ENCODE results near the gene GPR17.

Gene GPR17

GRCh38 chr2:127634066-127634617 is 11.8 kb upstream of the GPR17 start:
- DNase-seq (ENCODE audit: low spot score) = no peak
- in situ Hi-C loops (cut with MboI; ENCODE audit: low sequenced_read_pairs, unreplicated experiment) = no loop called here
- no peak for TF ChIP-seq CTCF (IDR thresholded peaks at IDR 0.05; ENCODE audit: borderline replicate concordance, control extremely low read depth, extremely low read depth, insufficient read depth, missing control alignments)

GRCh38 chr2:127634626-127635379 is 11.2 kb upstream of the GPR17 start:
- no peak for TF ChIP-seq CTCF (IDR thresholded peaks at IDR 0.05; ENCODE audit: borderline replicate concordance, control extremely low read depth, extremely low read depth, insufficient read depth, missing control alignments)
- in situ Hi-C loops (cut with MboI; ENCODE audit: low sequenced_read_pairs, unreplicated experiment) = no loop called here
- no peak for DNase-seq (ENCODE audit: low spot score)

- TF ChIP-seq CTCF (IDR thresholded peaks at IDR 0.05; ENCODE audit: borderline replicate concordance, control extremely low read depth, extremely low read depth, insufficient read depth, missing control alignments) = no peak
- in situ Hi-C loops (cut with MboI; ENCODE audit: low sequenced_read_pairs, unreplicated experiment) = no loop called here
- DNase-seq (ENCODE audit: low spot score) = no peak
These were observed 10.3 kb upstream of the GPR17 start for GRCh38 chr2:127635380-127636237.

- DNase-seq (ENCODE audit: low spot score) = no peak
- in situ Hi-C loops (cut with MboI; ENCODE audit: low sequenced_read_pairs, unreplicated experiment) = no loop called here
- no peak for TF ChIP-seq CTCF (IDR thresholded peaks at IDR 0.05; ENCODE audit: borderline replicate concordance, control extremely low read depth, extremely low read depth, insufficient read depth, missing control alignments)
These were observed 9.4 kb upstream of the GPR17 start for GRCh38 chr2:127636248-127637235.

GRCh38 chr2:127637236-127637630 is 8.7 kb upstream of the GPR17 start:
- no peak for DNase-seq (ENCODE audit: low spot score)
- no peak for TF ChIP-seq CTCF (IDR thresholded peaks at IDR 0.05; ENCODE audit: borderline replicate concordance, control extremely low read depth, extremely low read depth, insufficient read depth, missing control alignments)
- in situ Hi-C loops (cut with MboI; ENCODE audit: low sequenced_read_pairs, unreplicated experiment) = no loop called here
